Fibroblast of mammary gland (primary cell): ENCODE measurements around the gene TGM4.

ENCODE experiments used
- DNase-seq: peaks from one replicate; pipeline ENCODE4 v3.0.0-alpha.2; 2010; ENCODE audit warnings: low read depth
- H3K4me3 ChIP-seq: 2 replicates; pipeline ENCODE4 v1.5.1; 2011; ENCODE audit warnings: low read depth, mild to moderate bottlenecking, low read length, moderate library complexity; ENCODE audit not compliant: control insufficient read depth
- CTCF ChIP-seq: conservative IDR thresholded peaks from 2 replicates; pipeline ENCODE4 v1.5.1; 2011; ENCODE audit warnings: low read depth, low read length, inconsistent platforms; ENCODE audit not compliant: control insufficient read depth, insufficient read depth

Gene TGM4

GRCh38 chr3:44874308-44874707 lies at the start of gene TGM4:
Gene TGM4 (plus strand): TSS chr3:44874608. CDS start chr3:44874679, 71 bp downstream.
- no peak for DNase-seq
- no peak within 1 kb of the TSS for H3K4me3 ChIP-seq
- TF ChIP-seq CTCF = no peak

- no peak overlapping the region for H3K4me3 ChIP-seq
- peak; percentile 75 for DNase-seq
- TF ChIP-seq CTCF = no peak
Measured at GRCh38 chr3:44825264-44825925, 49.0 kb upstream of the TGM4 start.

- no peak for TF ChIP-seq CTCF
- DNase-seq = no peak
Measured at GRCh38 chr3:44827196-44827595, 47.2 kb upstream of the TGM4 start.

GRCh38 chr3:44831232-44831631 lies 43.2 kb upstream of the TGM4 start:
- no peak for TF ChIP-seq CTCF
- no peak for DNase-seq

More at GRCh38 chr3:44827196-44827595, 47.2 kb upstream of the TGM4 start:
- H3K4me3 ChIP-seq = no peak overlapping the region

DNA sequence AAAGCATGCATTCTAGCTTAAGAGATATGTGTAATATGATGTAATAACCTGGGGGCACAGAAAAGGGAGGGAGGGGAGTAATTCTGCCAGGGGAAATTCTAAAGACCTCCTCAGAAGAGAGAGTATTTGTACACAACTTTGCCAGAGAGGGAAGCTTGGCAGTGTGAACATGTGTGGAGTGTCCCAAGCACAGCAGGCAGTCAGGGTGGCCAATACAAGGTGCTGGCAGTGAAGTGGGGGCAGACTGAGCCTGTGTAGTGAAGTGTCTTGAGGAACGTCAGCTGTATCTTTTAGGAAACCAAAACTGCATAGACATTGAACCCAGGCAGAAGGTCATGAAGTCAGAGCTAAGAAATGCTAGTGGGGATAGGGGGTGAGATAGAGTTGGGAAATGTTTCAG lies 42.4 kb upstream of the TGM4 start:
- no peak for DNase-seq
- TF ChIP-seq CTCF = no peak
- no peak overlapping the region for H3K4me3 ChIP-seq

More at GRCh38 chr3:44831232-44831631, 43.2 kb upstream of the TGM4 start:
- H3K4me3 ChIP-seq = no peak overlapping the region

- TF ChIP-seq CTCF = no peak
- no peak for DNase-seq
- no peak overlapping the region for H3K4me3 ChIP-seq
Measured at GRCh38 chr3:44832965-44833364, 41.4 kb upstream of the TGM4 start.

DNA sequence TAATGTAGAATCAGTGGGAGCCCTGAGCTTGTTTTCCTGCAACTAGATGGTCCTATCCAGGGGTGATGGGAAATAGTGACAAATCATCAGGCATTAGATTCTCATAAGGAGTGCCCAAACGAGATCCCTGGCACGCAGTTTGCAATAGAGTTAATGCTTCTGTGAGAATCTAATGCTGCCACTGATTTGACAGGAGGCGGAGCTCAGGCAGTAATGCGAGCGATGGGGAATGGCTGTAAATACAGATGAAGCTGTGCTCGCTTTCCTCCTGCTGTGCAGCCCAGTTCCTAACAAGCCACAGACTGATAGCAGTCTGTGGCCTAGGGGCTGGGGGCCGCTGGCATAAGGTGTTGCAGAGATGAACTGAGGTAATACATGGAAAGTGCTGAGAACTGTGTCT lies 41.0 kb upstream of the TGM4 start:
- no peak for TF ChIP-seq CTCF
- no peak for DNase-seq
- no peak overlapping the region for H3K4me3 ChIP-seq
